SU-DHL-6 (cell line): Measurements from ENCODE around the gene THSD7B.

Source experiments
- H2AFZ ChIP-seq: fragments of 200-600 bp; sonication (generic); 2 replicates; pipeline ENCODE4 v1.6.1; 2014; ENCODE audit warnings: low read depth, mild to moderate bottlenecking, moderate library complexity, mixed read lengths, antibody characterized with exemption, low read length; ENCODE audit not compliant: severe bottlenecking
- H3F3A ChIP-seq: fragments of 200-600 bp; shearing (Covaris generic); 2 replicates; pipeline ENCODE4 v1.6.0; 2016; ENCODE audit warnings: antibody characterized with exemption, mild to moderate bottlenecking; ENCODE audit not compliant: insufficient read depth
- H3K27ac ChIP-seq: fragments of 200-600 bp; sonication (generic); 2 replicates; pipeline ENCODE4 v1.5.1; 2016; ENCODE audit warnings: low read depth, mild to moderate bottlenecking, low read length, moderate library complexity, mixed read lengths
- H3K27me3 ChIP-seq: fragments of 200-600 bp; sonication (generic), shearing (Covaris generic); 2 replicates; pipeline ENCODE4 v1.6.0; 2014; ENCODE audit warnings: mild to moderate bottlenecking, low read length
- H3K36me3 ChIP-seq: fragments of 200-600 bp; sonication (generic); 2 replicates; pipeline ENCODE4 v1.6.1; 2014; ENCODE audit warnings: mild to moderate bottlenecking, low read length, mixed read lengths
- H3K4me2 ChIP-seq: fragments of 300-600, 200-600 bp; shearing (Covaris generic), sonication (generic); 2 replicates; pipeline ENCODE4 v1.6.0; 2014; ENCODE audit warnings: low read length, low read depth, mild to moderate bottlenecking; ENCODE audit not compliant: poor library complexity, severe bottlenecking
- H3K4me3 ChIP-seq: fragments of 200-600 bp; sonication (generic); 2 replicates; pipeline ENCODE4 v1.5.1; 2014; ENCODE audit warnings: antibody characterized with exemption, low read length, mild to moderate bottlenecking, mixed read lengths; ENCODE audit not compliant: insufficient read depth, poor library complexity, severe bottlenecking
- H3K79me2 ChIP-seq: fragments of 200-600 bp; sonication (generic); 2 replicates; pipeline ENCODE4 v1.6.1; 2014; ENCODE audit warnings: mild to moderate bottlenecking, low read length, moderate library complexity; ENCODE audit not compliant: insufficient read depth
- H3K9ac ChIP-seq: fragments of 200-600 bp; sonication (generic); 2 replicates; pipeline ENCODE4 v1.7.0; 2014; ENCODE audit warnings: mild to moderate bottlenecking, low read length
- H3K9me2 ChIP-seq: fragments of 200-600 bp; sonication (generic); replicated peaks from 2 replicates; pipeline ENCODE4 v1.6.1; 2014; ENCODE audit warnings: low read length; ENCODE audit not compliant: insufficient read depth
- H3K9me3 ChIP-seq: fragments of 200-600 bp; sonication (generic); 2 replicates; pipeline ENCODE4 v1.6.1; 2014; ENCODE audit warnings: low read length, mixed read lengths; ENCODE audit not compliant: insufficient read depth
- H4K20me1 ChIP-seq: fragments of 200-600 bp; sonication (generic); 2 replicates; pipeline ENCODE4 v1.6.1; 2014; ENCODE audit warnings: low read depth, mild to moderate bottlenecking, antibody characterized with exemption, low read length, moderate library complexity, mixed read lengths
- EZH2phosphoT487 ChIP-seq: fragments of 200-600 bp; sonication (generic), shearing (Covaris generic); conservative IDR thresholded peaks from 2 replicates; pipeline ENCODE4 v1.6.1; 2018; ENCODE audit warnings: mild to moderate bottlenecking, antibody characterized with exemption, low read length, moderate library complexity, mixed read lengths
- TF ChIP-seq, protein P1 (sequence below): fragments of 200-600 bp; sonication (generic); IDR thresholded peaks from one replicate; pipeline ENCODE4 v1.5.1; 2017; ENCODE audit warnings: antibody characterized with exemption, mild to moderate bottlenecking, low read length, moderate library complexity; ENCODE audit not compliant: insufficient read depth, poor library complexity, severe bottlenecking

Gene THSD7B

DNA sequence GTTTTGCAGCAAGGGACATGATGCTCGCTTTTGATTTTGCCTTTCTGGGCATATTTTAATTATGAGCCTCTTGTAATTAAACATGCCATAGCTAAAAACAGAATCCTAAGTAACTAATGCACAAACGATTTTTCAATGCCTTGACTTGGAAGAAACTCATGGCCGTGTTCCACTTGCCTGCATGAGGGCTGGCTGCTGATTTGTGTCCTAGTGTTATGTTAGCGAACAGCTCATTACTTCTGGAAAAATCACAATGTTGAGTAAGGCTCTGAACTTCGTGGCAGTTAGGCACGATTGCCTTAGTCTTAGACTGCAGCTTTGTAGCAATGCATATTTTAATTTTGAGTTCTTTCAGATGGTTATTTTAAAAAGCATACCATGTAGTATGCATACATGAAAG lies 4.5 kb downstream of the THSD7B start:
- no peaks in the 10 kb centered on the region for H3F3A ChIP-seq
- H3K4me2 ChIP-seq, result no peak overlapping the region
- H3K36me3 ChIP-seq, result no peaks in the 10 kb centered on the region
- no peak for TF ChIP-seq EZH2phosphoT487
- TF ChIP-seq, protein P1, sequence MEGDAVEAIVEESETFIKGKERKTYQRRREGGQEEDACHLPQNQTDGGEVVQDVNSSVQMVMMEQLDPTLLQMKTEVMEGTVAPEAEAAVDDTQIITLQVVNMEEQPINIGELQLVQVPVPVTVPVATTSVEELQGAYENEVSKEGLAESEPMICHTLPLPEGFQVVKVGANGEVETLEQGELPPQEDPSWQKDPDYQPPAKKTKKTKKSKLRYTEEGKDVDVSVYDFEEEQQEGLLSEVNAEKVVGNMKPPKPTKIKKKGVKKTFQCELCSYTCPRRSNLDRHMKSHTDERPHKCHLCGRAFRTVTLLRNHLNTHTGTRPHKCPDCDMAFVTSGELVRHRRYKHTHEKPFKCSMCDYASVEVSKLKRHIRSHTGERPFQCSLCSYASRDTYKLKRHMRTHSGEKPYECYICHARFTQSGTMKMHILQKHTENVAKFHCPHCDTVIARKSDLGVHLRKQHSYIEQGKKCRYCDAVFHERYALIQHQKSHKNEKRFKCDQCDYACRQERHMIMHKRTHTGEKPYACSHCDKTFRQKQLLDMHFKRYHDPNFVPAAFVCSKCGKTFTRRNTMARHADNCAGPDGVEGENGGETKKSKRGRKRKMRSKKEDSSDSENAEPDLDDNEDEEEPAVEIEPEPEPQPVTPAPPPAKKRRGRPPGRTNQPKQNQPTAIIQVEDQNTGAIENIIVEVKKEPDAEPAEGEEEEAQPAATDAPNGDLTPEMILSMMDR, result no peak
- H3K27me3 ChIP-seq, result no peaks in the 10 kb centered on the region
- H3K9ac ChIP-seq, result no peak overlapping the region
- H3K27ac ChIP-seq, result no peak overlapping the region
- H3K9me3 ChIP-seq, result no peaks in the 10 kb centered on the region
- H3K9me2 ChIP-seq, result no peaks in the 10 kb centered on the region
- no peak overlapping the region for H2AFZ ChIP-seq
- no peak overlapping the region for H3K4me3 ChIP-seq
- H4K20me1 ChIP-seq, result no peaks in the 10 kb centered on the region
- no peaks in the 10 kb centered on the region for H3K79me2 ChIP-seq

DNA sequence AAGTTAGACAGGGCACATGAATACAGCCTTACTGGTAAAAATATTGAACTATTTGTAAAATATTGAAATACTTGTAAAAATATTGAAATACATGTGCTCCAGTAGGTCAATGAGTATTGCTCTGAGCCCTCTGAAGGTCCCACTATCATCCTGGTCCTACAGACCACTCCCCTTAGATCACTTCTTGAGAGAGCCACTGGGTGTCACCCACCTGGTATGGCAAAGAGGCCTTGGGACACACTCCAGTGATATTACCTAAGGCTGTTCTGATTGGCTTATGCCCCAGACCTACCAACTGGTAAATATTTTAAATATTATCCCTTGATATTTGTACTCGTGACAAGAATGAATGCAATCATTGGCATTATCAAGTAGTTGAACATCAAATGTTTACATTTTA lies 5.0 kb downstream of the THSD7B start:
- Histone ChIP-seq H3K36me3 (no peaks in the 10 kb centered on the region), H3K9me2 (no peaks in the 10 kb centered on the region), H3K4me3 (no peak overlapping the region), H3K9me3 (no peaks in the 10 kb centered on the region), H3K9ac (no peak overlapping the region), H3K79me2 (no peaks in the 10 kb centered on the region), H2AFZ (no peak overlapping the region), H3K27me3 (no peaks in the 10 kb centered on the region), H3F3A (no peaks in the 10 kb centered on the region), H4K20me1 (no peaks in the 10 kb centered on the region), H3K4me2 (no peak overlapping the region), H3K27ac (no peak overlapping the region)
- TF ChIP-seq, protein P1, result no peak
- TF ChIP-seq EZH2phosphoT487, result no peak

DNA sequence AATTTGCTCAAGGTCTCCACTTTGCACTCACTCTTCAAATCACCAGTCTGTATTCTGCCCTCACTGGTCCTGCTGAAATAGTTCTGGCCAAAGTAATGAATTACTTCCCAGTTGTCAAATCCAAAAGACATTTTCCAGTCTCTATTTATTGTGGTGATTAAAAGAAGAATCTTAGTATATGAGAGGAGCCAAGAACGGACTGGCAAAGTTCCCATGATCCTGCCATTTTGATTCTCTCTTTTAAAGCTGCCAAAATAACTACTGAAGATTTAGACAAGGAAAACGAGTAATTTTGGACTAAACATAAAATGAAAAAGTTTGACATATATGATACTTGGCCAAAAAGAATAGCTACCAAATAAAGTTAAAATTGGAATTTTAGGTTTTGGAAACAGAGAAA lies 12.0 kb downstream of the THSD7B start:
- Histone ChIP-seq H3F3A (no peaks in the 10 kb centered on the region), H3K27ac (no peak overlapping the region), H3K9me2 (no peaks in the 10 kb centered on the region), H3K79me2 (no peaks in the 10 kb centered on the region), H2AFZ (no peak overlapping the region), H3K4me2 (no peak overlapping the region), H3K27me3 (no peaks in the 10 kb centered on the region), H3K9me3 (no peaks in the 10 kb centered on the region), H4K20me1 (no peaks in the 10 kb centered on the region), H3K9ac (no peak overlapping the region), H3K36me3 (no peaks in the 10 kb centered on the region), H3K4me3 (no peak overlapping the region)
- TF ChIP-seq, protein P1, result no peak
- TF ChIP-seq EZH2phosphoT487, result no peak
